ENCODE results near the gene RIPK3.
A peak's percentile ranks its signal among the peaks of the same experiment; 100 is the strongest.
"Not testable (repeated sequence)": the region's sequence is repeated elsewhere in the genome, so short reads cannot be mapped to it uniquely, and the experiment has no call there.

RIPK3 gene

GRCh38 chr14:24339284-24340151 lies at the start of gene RIPK3:
Gene RIPK3 (minus strand): TSS chr14:24339991. CDS start chr14:24339826, 165 bp downstream.
- peak; percentile 64 for DNase-seq (ENCODE audit: low spot score)

- DNase-seq (ENCODE audit: low spot score): no peak
These were observed 49.5 kb upstream of the RIPK3 start for GRCh38 chr14:24389226-24389848.

- no peak for DNase-seq (ENCODE audit: low spot score)
These were observed 48.8 kb upstream of the RIPK3 start for GRCh38 chr14:24388474-24389179.

- DNase-seq (ENCODE audit: low spot score): not testable (repeated sequence)
These were observed 47.8 kb upstream of the RIPK3 start for GRCh38 chr14:24387579-24387978.

- DNase-seq (ENCODE audit: low spot score): no peak
These were observed 47.2 kb upstream of the RIPK3 start for GRCh38 chr14:24387009-24387345.

- DNase-seq (ENCODE audit: low spot score): no peak
These were observed 45.7 kb upstream of the RIPK3 start for GRCh38 chr14:24385524-24385923.

GRCh38 chr14:24384169-24384568 lies 44.4 kb upstream of the RIPK3 start:
- no peak for DNase-seq (ENCODE audit: low spot score)

- no peak for DNase-seq (ENCODE audit: low spot score)
These were observed 42.2 kb upstream of the RIPK3 start for GRCh38 chr14:24382064-24382371.

GRCh38 chr14:24381363-24382063 lies 41.7 kb upstream of the RIPK3 start:
- peak; percentile 12 for DNase-seq (ENCODE audit: low spot score)

- no peak for DNase-seq (ENCODE audit: low spot score)
These were observed 40.3 kb upstream of the RIPK3 start for GRCh38 chr14:24379907-24380730.

- no peak for DNase-seq (ENCODE audit: low spot score)
These were observed 39.5 kb upstream of the RIPK3 start for GRCh38 chr14:24378981-24379906.

GRCh38 chr14:24378327-24378726 lies 38.5 kb upstream of the RIPK3 start:
- DNase-seq (ENCODE audit: low spot score): no peak

GRCh38 chr14:24377657-24378056 lies 37.9 kb upstream of the RIPK3 start:
- no peak for DNase-seq (ENCODE audit: low spot score)

- no peak for DNase-seq (ENCODE audit: low spot score)
These were observed 37.3 kb upstream of the RIPK3 start for GRCh38 chr14:24377126-24377525.

GRCh38 chr14:24376448-24377070 lies 36.8 kb upstream of the RIPK3 start:
- no peak for DNase-seq (ENCODE audit: low spot score)

GRCh38 chr14:24372701-24373416 lies 33.1 kb upstream of the RIPK3 start:
- DNase-seq (ENCODE audit: low spot score): no peak

GRCh38 chr14:24371605-24372004 lies 31.8 kb upstream of the RIPK3 start:
- DNase-seq (ENCODE audit: low spot score): not testable (repeated sequence)

- no peak for DNase-seq (ENCODE audit: low spot score)
These were observed 31.0 kb upstream of the RIPK3 start for GRCh38 chr14:24370748-24371147.

Measured in activated CD4-positive, alpha-beta T cell treated with anti-CD3 and anti-CD28 coated beads, Interleukin-2, Interleukin-4, amounts not matched to agents 100 ng/mL and 50 ng/mL, durations not matched to agents 16 hours and 8 hours (primary cell).